M059J (cell line): Measurements from ENCODE around the gene GLB1L3. TPM values are rescaled to one million over a fixed set of nuclear protein-coding genes. Genes with fewer than 3 reads are reported as not detected.
"Not testable (repeated sequence)": the region's sequence is repeated elsewhere in the genome, so short reads cannot be mapped to it uniquely, and the experiment has no call there.

Source experiments
- DNase-seq: peaks from one replicate; pipeline ENCODE4 v3.0.0-alpha.2; 2012; ENCODE audit warnings: low read depth
- total RNA-seq: library from RNA; depleted of rRNA; stranded (reverse); fragments of >200 nt; shearing (Covaris generic); gene quantifications from 2 replicates; pipeline ENCODE4 v1.2.3, GENCODE V29; 2014

GLB1L3 gene
- total RNA-seq, 1 experiment from 2014 or later = not detected

- DNase-seq = no peak
Measured at GRCh38 chr11:134276396-134277182, 410 bp downstream of the GLB1L3 start.

- DNase-seq = no peak
Measured at GRCh38 chr11:134277183-134278001, 1.2 kb downstream of the GLB1L3 start.

- no peak for DNase-seq
Measured at GRCh38 chr11:134278356-134278755, 2.2 kb downstream of the GLB1L3 start.

GRCh38 chr11:134281635-134282034 lies 5.5 kb downstream of the GLB1L3 start:
- not testable (repeated sequence) for DNase-seq

- no peak for DNase-seq
Measured at GRCh38 chr11:134282121-134283045, 6.2 kb downstream of the GLB1L3 start.

GRCh38 chr11:134283461-134284230 lies 7.5 kb downstream of the GLB1L3 start:
- DNase-seq = no peak

- not testable (repeated sequence) for DNase-seq
Measured at GRCh38 chr11:134284349-134284748, 8.2 kb downstream of the GLB1L3 start.

- DNase-seq = no peak
Measured at GRCh38 chr11:134287561-134287960, 11.4 kb downstream of the GLB1L3 start.

GRCh38 chr11:134288486-134288885 lies 12.3 kb downstream of the GLB1L3 start:
- no peak for DNase-seq

GRCh38 chr11:134289167-134289566 lies 13.0 kb downstream of the GLB1L3 start:
- no peak for DNase-seq

- no peak for DNase-seq
Measured at GRCh38 chr11:134289789-134290188, 13.6 kb downstream of the GLB1L3 start.

GRCh38 chr11:134290646-134291045 lies 14.5 kb downstream of the GLB1L3 start:
- DNase-seq = no peak

GRCh38 chr11:134291196-134291595 lies 15.0 kb downstream of the GLB1L3 start:
- DNase-seq = no peak

- DNase-seq = no peak
Measured at GRCh38 chr11:134292661-134293060, 16.5 kb downstream of the GLB1L3 start.

- no peak for DNase-seq
Measured at GRCh38 chr11:134293119-134294113, 17.2 kb downstream of the GLB1L3 start.

- DNase-seq = no peak
Measured at GRCh38 chr11:134294664-134295063, 18.5 kb downstream of the GLB1L3 start.

- DNase-seq = no peak
Measured at GRCh38 chr11:134312223-134312622, 36.0 kb downstream of the GLB1L3 start.

GRCh38 chr11:134312807-134313206 lies 36.6 kb downstream of the GLB1L3 start:
- DNase-seq = no peak

GRCh38 chr11:134313379-134313778 lies 37.2 kb downstream of the GLB1L3 start:
- no peak for DNase-seq
